SU-DHL-6 (cell line): ENCODE data around the gene KLHL29.

Experiments
- H2AFZ ChIP-seq: fragments of 200-600 bp; sonication (generic); 2 replicates; pipeline ENCODE4 v1.6.1; 2014; ENCODE audit warnings: low read depth, mild to moderate bottlenecking, moderate library complexity, mixed read lengths, antibody characterized with exemption, low read length; ENCODE audit not compliant: severe bottlenecking
- H3F3A ChIP-seq: fragments of 200-600 bp; shearing (Covaris generic); 2 replicates; pipeline ENCODE4 v1.6.0; 2016; ENCODE audit warnings: antibody characterized with exemption, mild to moderate bottlenecking; ENCODE audit not compliant: insufficient read depth
- H3K27ac ChIP-seq: fragments of 200-600 bp; sonication (generic); 2 replicates; pipeline ENCODE4 v1.5.1; 2016; ENCODE audit warnings: low read depth, mild to moderate bottlenecking, low read length, moderate library complexity, mixed read lengths
- H3K27me3 ChIP-seq: fragments of 200-600 bp; sonication (generic), shearing (Covaris generic); 2 replicates; pipeline ENCODE4 v1.6.0; 2014; ENCODE audit warnings: mild to moderate bottlenecking, low read length
- H3K36me3 ChIP-seq: fragments of 200-600 bp; sonication (generic); 2 replicates; pipeline ENCODE4 v1.6.1; 2014; ENCODE audit warnings: mild to moderate bottlenecking, low read length, mixed read lengths
- H3K4me2 ChIP-seq: fragments of 300-600, 200-600 bp; shearing (Covaris generic), sonication (generic); 2 replicates; pipeline ENCODE4 v1.6.0; 2014; ENCODE audit warnings: low read length, low read depth, mild to moderate bottlenecking; ENCODE audit not compliant: poor library complexity, severe bottlenecking
- H3K4me3 ChIP-seq: fragments of 200-600 bp; sonication (generic); 2 replicates; pipeline ENCODE4 v1.5.1; 2014; ENCODE audit warnings: antibody characterized with exemption, low read length, mild to moderate bottlenecking, mixed read lengths; ENCODE audit not compliant: insufficient read depth, poor library complexity, severe bottlenecking
- H3K79me2 ChIP-seq: fragments of 200-600 bp; sonication (generic); 2 replicates; pipeline ENCODE4 v1.6.1; 2014; ENCODE audit warnings: mild to moderate bottlenecking, low read length, moderate library complexity; ENCODE audit not compliant: insufficient read depth
- H3K9ac ChIP-seq: fragments of 200-600 bp; sonication (generic); 2 replicates; pipeline ENCODE4 v1.7.0; 2014; ENCODE audit warnings: mild to moderate bottlenecking, low read length
- H3K9me2 ChIP-seq: fragments of 200-600 bp; sonication (generic); replicated peaks from 2 replicates; pipeline ENCODE4 v1.6.1; 2014; ENCODE audit warnings: low read length; ENCODE audit not compliant: insufficient read depth
- H3K9me3 ChIP-seq: fragments of 200-600 bp; sonication (generic); 2 replicates; pipeline ENCODE4 v1.6.1; 2014; ENCODE audit warnings: low read length, mixed read lengths; ENCODE audit not compliant: insufficient read depth
- H4K20me1 ChIP-seq: fragments of 200-600 bp; sonication (generic); 2 replicates; pipeline ENCODE4 v1.6.1; 2014; ENCODE audit warnings: low read depth, mild to moderate bottlenecking, antibody characterized with exemption, low read length, moderate library complexity, mixed read lengths
- CTCF ChIP-seq: fragments of 200-600 bp; sonication (generic); IDR thresholded peaks from one replicate; pipeline ENCODE4 v1.5.1; 2017; ENCODE audit warnings: antibody characterized with exemption, mild to moderate bottlenecking, low read length, moderate library complexity; ENCODE audit not compliant: insufficient read depth, poor library complexity, severe bottlenecking
- EZH2phosphoT487 ChIP-seq: fragments of 200-600 bp; sonication (generic), shearing (Covaris generic); conservative IDR thresholded peaks from 2 replicates; pipeline ENCODE4 v1.6.1; 2018; ENCODE audit warnings: mild to moderate bottlenecking, antibody characterized with exemption, low read length, moderate library complexity, mixed read lengths

The KLHL29 gene

GRCh38 chr2:23429036-23429435 lies 44.1 kb downstream of the KLHL29 start:
- Histone ChIP-seq H3K4me3 (no peak overlapping the region), H3K9ac (no peak overlapping the region), H3K9me3 (no peaks in the 10 kb centered on the region), H2AFZ (no peak overlapping the region), H3F3A (no peaks in the 10 kb centered on the region), H3K4me2 (no peak overlapping the region), H3K79me2 (no peaks in the 10 kb centered on the region), H3K9me2 (no peaks in the 10 kb centered on the region), H3K27ac (no peak overlapping the region), H4K20me1 (no peaks in the 10 kb centered on the region), H3K27me3 (no peaks in the 10 kb centered on the region), H3K36me3 (no peaks in the 10 kb centered on the region)
- TF ChIP-seq CTCF (no peak), EZH2phosphoT487 (no peak)

- H3K27me3 ChIP-seq = no peaks in the 10 kb centered on the region
- no peak for TF ChIP-seq EZH2phosphoT487
- TF ChIP-seq CTCF = no peak
- no peak overlapping the region for H2AFZ ChIP-seq
- no peak overlapping the region for H3K27ac ChIP-seq
- no peak overlapping the region for H3K9ac ChIP-seq
- no peaks in the 10 kb centered on the region for H3K79me2 ChIP-seq
- no peaks in the 10 kb centered on the region for H3K9me2 ChIP-seq
- no peak overlapping the region for H3K4me3 ChIP-seq
- no peak overlapping the region for H3K4me2 ChIP-seq
- H3K9me3 ChIP-seq = no peaks in the 10 kb centered on the region
- no peaks in the 10 kb centered on the region for H4K20me1 ChIP-seq
- H3F3A ChIP-seq = no peaks in the 10 kb centered on the region
- H3K36me3 ChIP-seq = no peaks in the 10 kb centered on the region
Observed at GRCh38 chr2:23430263-23430662, 45.3 kb downstream of the KLHL29 start.

- H2AFZ ChIP-seq = no peak overlapping the region
- no peaks in the 10 kb centered on the region for H3K9me2 ChIP-seq
- no peak overlapping the region for H3K27ac ChIP-seq
- no peak overlapping the region for H3K9ac ChIP-seq
- H3K4me3 ChIP-seq = no peak overlapping the region
- no peaks in the 10 kb centered on the region for H3K36me3 ChIP-seq
- no peak overlapping the region for H3K4me2 ChIP-seq
- no peaks in the 10 kb centered on the region for H3F3A ChIP-seq
- no peaks in the 10 kb centered on the region for H3K27me3 ChIP-seq
- H3K9me3 ChIP-seq = no peaks in the 10 kb centered on the region
- H3K79me2 ChIP-seq = no peaks in the 10 kb centered on the region
- H4K20me1 ChIP-seq = no peaks in the 10 kb centered on the region
- no peak for TF ChIP-seq CTCF
- TF ChIP-seq EZH2phosphoT487 = no peak
Observed at GRCh38 chr2:23432531-23432930, 47.6 kb downstream of the KLHL29 start.
